Testis (tissue), 2 donors: Measurements from ENCODE around the gene NPTX2.

ENCODE experiments used
- CTCF ChIP-seq, 3 experiments: fragments of 450-650 bp in 2 of 3; fragments of 200-600 bp in 1 of 3; sonication (generic) in 1 of 3; IDR thresholded peaks; one replicate each; pipeline ENCODE4 v1.5.1; 2016 to 2019; ENCODE audit warnings: antibody characterized with exemption in 3 of 3, mild to moderate bottlenecking in 2 of 3, moderate library complexity in 1 of 3
- POLR2A ChIP-seq: fragments of 450-650 bp; IDR thresholded peaks from one replicate; pipeline ENCODE4 v1.6.1; 2017; ENCODE audit warnings: antibody characterized with exemption, mild to moderate bottlenecking, moderate library complexity

- no peak for TF ChIP-seq CTCF (IDR thresholded peaks at IDR 0.05)
- no peak for TF ChIP-seq POLR2A
These were observed 13.1 kb downstream of the NPTX2 start for GRCh38 chr7:98630149-98630548.
